HG03095 (cell line): Measurements from ENCODE around the gene DLEU7.

Experiments
- ATAC-seq: cut with Tn5 transposase; IDR thresholded peaks from one replicate; pipeline ENCODE4 v1.9.1; 2021; ENCODE audit warnings: moderate library complexity; ENCODE audit not compliant: unreplicated experiment

DLEU7 gene

GRCh38 chr13:50797091-50797490, 46.4 kb downstream of the DLEU7 start:
- no peak for ATAC-seq

- ATAC-seq: no peak
These were observed 47.0 kb downstream of the DLEU7 start for GRCh38 chr13:50796463-50796862.

GRCh38 chr13:50794226-50794625, 49.3 kb downstream of the DLEU7 start:
- ATAC-seq: no peak

- ATAC-seq: no peak
These were observed 50.5 kb downstream of the DLEU7 start for GRCh38 chr13:50793026-50793425.

GRCh38 chr13:50788551-50789210, 54.8 kb downstream of the DLEU7 start:
- ATAC-seq: no peak

GRCh38 chr13:50787316-50788195, 55.9 kb downstream of the DLEU7 start:
- no peak for ATAC-seq

- no peak for ATAC-seq
These were observed 59.7 kb downstream of the DLEU7 start for GRCh38 chr13:50783717-50784290.

GRCh38 chr13:50783066-50783465, 60.4 kb downstream of the DLEU7 start:
- ATAC-seq: no peak

- ATAC-seq: no peak
These were observed 63.1 kb downstream of the DLEU7 start for GRCh38 chr13:50780201-50781015.

GRCh38 chr13:50779443-50780200, 63.9 kb downstream of the DLEU7 start:
- no peak for ATAC-seq
